Jurkat, Clone E6-1 (cell line): ENCODE results near the gene KRTAP10-6. TPM values are rescaled to one million over a fixed set of nuclear protein-coding genes. Genes with fewer than 3 reads are reported as not detected.
"Not testable (repeated sequence)": the region's sequence is repeated elsewhere in the genome, so short reads cannot be mapped to it uniquely, and the experiment has no call there.

Source experiments
- DNase-seq: peaks from one replicate; pipeline ENCODE4 v3.0.0-alpha.2; 2011; ENCODE audit warnings: low read depth, low spot score
- H3K4me3 ChIP-seq: 2 replicates; pipeline ENCODE4 v1.5.1; 2011; ENCODE audit warnings: mild to moderate bottlenecking, low read length, control low read depth, moderate library complexity
- polyA plus RNA-seq: library from polyadenylated mRNA; unstranded; fragments of >200 nt; gene quantifications from one replicate; pipeline ENCODE4 v1.2.1, GENCODE V29; 2012; ENCODE audit warnings: missing spikeins; ENCODE audit not compliant: insufficient read length, insufficient read depth

Gene KRTAP10-6, protein sequence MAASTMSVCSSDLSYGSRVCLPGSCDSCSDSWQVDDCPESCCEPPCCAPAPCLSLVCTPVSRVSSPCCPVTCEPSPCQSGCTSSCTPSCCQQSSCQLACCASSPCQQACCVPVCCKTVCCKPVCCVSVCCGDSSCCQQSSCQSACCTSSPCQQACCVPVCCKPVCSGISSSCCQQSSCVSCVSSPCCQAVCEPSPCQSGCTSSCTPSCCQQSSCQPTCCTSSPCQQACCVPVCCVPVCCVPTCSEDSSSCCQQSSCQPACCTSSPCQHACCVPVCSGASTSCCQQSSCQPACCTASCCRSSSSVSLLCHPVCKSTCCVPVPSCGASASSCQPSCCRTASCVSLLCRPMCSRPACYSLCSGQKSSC
- polyA plus RNA-seq, result not detected

DNA sequence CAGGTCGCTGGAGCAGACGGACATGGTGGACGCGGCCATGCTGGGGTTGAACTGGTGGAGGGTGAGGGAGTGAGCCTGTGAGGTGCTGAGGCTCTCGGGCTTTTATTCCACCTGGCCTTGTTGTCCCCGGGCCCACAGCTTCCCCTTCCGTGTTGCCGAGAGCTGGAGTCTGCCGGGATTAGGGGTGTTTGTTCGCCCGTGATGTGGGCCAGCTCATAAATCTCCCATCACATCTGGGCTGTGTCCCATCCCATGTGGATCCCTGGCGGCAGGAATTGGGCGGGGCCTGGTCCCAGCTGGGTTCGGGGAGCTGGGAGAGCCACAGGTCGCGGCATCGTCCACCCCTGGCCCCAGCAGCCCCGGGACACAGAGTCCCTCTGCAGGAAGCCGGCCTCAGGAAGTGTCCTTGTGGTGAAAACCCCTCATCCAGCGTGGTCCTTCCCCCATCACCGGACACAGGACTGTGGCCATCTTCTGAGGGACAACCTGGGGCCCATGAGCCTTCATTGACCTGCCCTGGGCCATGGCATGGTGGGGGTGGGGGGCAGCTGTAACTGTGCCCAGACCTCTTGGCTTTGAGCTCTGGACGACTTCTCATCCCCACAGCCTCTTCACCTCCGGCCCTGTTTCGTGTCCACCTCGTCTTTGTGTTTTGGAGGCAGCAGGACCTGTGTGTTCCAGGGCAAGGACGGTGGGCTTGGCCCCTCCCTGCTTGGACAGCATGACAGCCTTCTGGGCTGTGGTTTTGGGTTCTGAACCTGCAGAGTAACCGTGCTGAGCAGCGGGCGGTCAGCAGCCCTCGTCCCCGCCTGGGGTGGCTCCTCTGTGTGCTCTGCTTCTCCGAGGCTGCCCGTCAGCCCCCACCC, at the start of gene KRTAP10-6:
TSS of gene KRTAP10-6 (minus strand) at position 60 of the 866 bp plus-strand sequence. CDS start at position 39, 21 bp downstream.
- DNase-seq, result no peak
- H3K4me3 ChIP-seq, result no peak within 1 kb of the TSS

DNA sequence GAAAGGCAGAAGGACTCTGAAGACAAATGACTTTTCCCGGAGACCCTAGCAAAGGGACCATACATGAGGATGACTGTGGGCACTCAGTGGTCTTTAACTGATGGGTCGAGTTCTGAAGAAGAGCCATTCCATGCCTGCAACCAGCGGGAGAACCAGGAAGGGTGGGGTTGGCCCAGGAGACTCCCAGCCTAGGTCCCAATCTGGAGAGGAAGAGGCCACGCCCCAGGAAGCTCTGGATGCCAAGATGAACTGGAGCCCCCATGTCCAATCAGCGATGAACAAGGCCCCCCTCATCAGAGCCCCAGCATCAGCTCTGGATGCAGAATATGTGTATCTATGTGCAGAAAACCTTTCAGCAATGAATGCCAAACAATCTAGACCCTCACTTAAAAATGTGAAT, 48.5 kb upstream of the KRTAP10-6 start:
- DNase-seq, result no peak

GRCh38 chr21:44639331-44639655, 47.0 kb upstream of the KRTAP10-6 start:
- no peak for DNase-seq
- H3K4me3 ChIP-seq, result no peak overlapping the region

More for the DNA sequence above, 48.5 kb upstream of the KRTAP10-6 start:
- no peak overlapping the region for H3K4me3 ChIP-seq

DNA sequence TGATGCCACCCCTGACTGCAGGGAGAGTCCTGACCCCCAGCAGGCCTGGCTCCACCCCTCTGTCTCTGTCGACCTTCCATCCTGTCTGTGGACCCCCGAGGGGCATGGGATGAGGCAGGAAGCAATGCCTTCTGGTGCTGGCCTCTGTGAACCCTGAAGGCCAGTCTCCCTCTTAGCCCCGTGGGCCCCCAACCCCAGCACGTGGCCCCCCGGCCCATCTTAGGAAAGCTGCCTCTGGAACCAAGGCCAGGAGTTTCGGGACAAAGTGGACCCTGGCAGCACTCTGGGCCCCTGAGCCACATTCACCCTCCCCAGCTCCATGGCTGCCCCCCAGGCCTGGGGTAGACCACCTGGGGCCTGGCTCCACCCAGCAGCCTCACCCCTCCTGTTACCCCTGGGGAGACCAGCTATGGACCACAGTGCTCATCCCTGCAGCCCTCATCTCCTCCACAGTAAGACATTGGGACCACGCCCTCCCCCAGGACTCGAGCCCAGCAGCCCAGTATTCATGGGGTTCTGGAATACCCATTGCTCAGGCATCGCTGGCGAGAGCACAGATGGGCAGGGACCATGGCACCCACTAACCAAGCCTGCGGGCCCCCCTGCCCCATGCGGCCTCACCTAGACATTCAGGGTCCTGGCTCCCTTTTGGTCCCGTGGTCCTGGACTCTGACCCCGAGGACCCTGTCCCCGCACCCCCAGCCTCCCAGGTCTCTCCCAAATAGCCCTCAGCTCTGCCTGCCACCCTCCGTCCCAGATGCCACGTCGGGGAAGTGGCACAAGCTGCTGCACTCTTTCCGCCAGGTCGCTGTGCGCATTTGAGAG, 46.4 kb upstream of the KRTAP10-6 start:
- not testable (repeated sequence) for DNase-seq, H3K4me3 ChIP-seq

GRCh38 chr21:44637851-44638348, 45.6 kb upstream of the KRTAP10-6 start:
- not testable (repeated sequence) for DNase-seq, H3K4me3 ChIP-seq

- no peak for DNase-seq
Observed at GRCh38 chr21:44637018-44637850, 44.9 kb upstream of the KRTAP10-6 start, which contains the start of gene KRTAP10-10. Gene KRTAP10-10 (plus strand): TSS chr21:44637356. CDS start chr21:44637418, 62 bp downstream.

GRCh38 chr21:44636209-44637017, 44.1 kb upstream of the KRTAP10-6 start:
- no peak for DNase-seq

More at GRCh38 chr21:44637018-44637850, 44.9 kb upstream of the KRTAP10-6 start, which contains the start of gene KRTAP10-10:
- no peak within 1 kb of the TSS for H3K4me3 ChIP-seq

DNA sequence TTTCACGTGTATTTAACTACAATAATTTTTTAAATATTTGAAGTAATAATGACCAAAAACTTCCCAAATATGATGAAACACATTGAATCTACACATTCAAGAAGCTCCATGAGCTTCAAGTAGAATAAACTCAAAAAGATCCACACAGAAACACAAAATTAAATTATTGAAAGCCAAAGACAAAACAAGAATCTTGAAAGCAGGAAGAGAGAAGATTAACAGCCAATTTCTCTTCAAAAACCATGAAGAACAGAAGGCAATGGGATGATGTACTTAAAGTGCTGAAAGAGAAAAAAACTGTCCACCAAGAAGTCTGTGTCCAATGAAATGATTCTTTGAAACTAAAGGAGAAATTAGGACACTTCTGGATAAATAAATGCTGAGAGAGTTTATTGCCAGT, 39.8 kb upstream of the KRTAP10-6 start:
- no peak overlapping the region for H3K4me3 ChIP-seq
- DNase-seq, result no peak

More at GRCh38 chr21:44636209-44637017, 44.1 kb upstream of the KRTAP10-6 start:
- no peak overlapping the region for H3K4me3 ChIP-seq

GRCh38 chr21:44630440-44630839, 38.1 kb upstream of the KRTAP10-6 start:
- H3K4me3 ChIP-seq, result no peak overlapping the region

GRCh38 chr21:44628707-44629391, 36.5 kb upstream of the KRTAP10-6 start:
- DNase-seq, result no peak
- H3K4me3 ChIP-seq, result no peak overlapping the region

More at GRCh38 chr21:44630440-44630839, 38.1 kb upstream of the KRTAP10-6 start:
- DNase-seq, result no peak

- not testable (repeated sequence) for H3K4me3 ChIP-seq, DNase-seq
Observed at GRCh38 chr21:44627831-44628233, 35.5 kb upstream of the KRTAP10-6 start.

- not testable (repeated sequence) for DNase-seq, H3K4me3 ChIP-seq
Observed at GRCh38 chr21:44627181-44627822, 35.0 kb upstream of the KRTAP10-6 start.

DNA sequence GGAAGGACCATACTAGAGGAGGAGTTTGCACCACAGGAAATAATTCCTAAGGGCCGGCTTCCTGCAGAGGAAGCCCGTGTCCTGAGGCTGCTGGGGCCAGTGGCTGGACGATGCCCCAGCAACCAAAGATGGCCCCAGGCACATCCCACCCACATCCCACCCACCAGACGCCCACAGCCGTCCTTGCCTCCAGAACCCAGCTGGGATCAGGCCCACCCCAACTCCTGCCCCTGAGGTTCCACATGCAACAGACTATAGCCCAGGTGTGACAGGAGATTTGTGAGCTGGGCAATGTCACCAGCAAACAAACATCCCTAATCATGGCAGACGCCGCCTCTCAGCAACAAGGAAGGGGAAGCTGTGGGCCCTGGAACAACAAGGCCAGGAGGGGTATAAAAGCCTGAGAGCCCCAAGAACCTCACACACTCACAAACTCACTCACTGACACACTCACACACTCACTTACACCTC, 34.4 kb upstream of the KRTAP10-6 start, which contains the start of gene KRTAP10-9:
TSS of gene KRTAP10-9 (plus strand) at position 421 of the 471 bp plus-strand sequence. CDS start 79 bp downstream, outside the sequence.
- no peak within 1 kb of the TSS for H3K4me3 ChIP-seq
- no peak for DNase-seq

GRCh38 chr21:44626262-44626661, 34.0 kb upstream of the KRTAP10-6 start:
- no peak overlapping the region for H3K4me3 ChIP-seq
- no peak for DNase-seq

GRCh38 chr21:44625756-44626155, 33.5 kb upstream of the KRTAP10-6 start:
- no peak for DNase-seq
- no peak overlapping the region for H3K4me3 ChIP-seq

DNA sequence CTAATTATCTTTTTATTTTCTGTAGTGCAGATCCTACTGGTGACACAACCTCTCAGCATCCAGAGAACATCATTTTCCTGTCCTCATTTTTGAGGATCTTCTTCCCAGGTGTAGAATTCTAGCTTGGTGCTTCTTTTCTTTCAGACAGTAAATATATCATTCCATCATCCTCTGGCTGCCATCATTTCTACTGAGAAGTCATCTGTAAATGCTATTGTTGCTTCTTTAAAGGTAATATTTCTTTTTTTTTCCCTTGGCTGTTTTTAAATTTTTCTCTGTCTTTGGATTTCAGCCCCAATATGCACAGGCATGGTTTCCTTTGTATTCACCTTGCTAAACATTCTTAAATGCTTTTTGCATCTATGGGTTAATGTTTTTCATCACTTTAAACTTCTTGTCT, 31.3 kb upstream of the KRTAP10-6 start:
- no peak for DNase-seq
- H3K4me3 ChIP-seq, result no peak overlapping the region
